Stomach (tissue), 4 donors: ENCODE results near the gene DYNAP.

ENCODE experiments used
- EP300 ChIP-seq: sonication (generic); formaldehyde crosslinking; IDR thresholded peaks from one replicate; pipeline ENCODE4 v1.6.1; 2017; ENCODE audit warnings: antibody characterized with exemption
- POLR2A ChIP-seq, 4 donors: fragments of 450-650 bp; IDR thresholded peaks; one replicate each; pipeline ENCODE4 v1.6.1; 2016; ENCODE audit warnings: antibody characterized with exemption in 4 of 4, control low read depth in 2 of 4, mild to moderate bottlenecking in 1 of 4, moderate library complexity in 1 of 4
- POLR2AphosphoS5 ChIP-seq, 3 donors: sonication (generic); formaldehyde crosslinking; IDR thresholded peaks; one replicate each; pipeline ENCODE4 v1.6.1; 2016; ENCODE audit warnings: antibody characterized with exemption in 3 of 3
- TF ChIP-seq, protein P1 (sequence below), 7 experiments: fragments of 450-650 bp in 4 of 7; fragments of 200-600 bp in 3 of 7; sonication (generic) in 3 of 7; IDR thresholded peaks; one replicate each; pipeline ENCODE4 v1.5.1; 2016 to 2019; ENCODE audit warnings: antibody characterized with exemption in 7 of 7, control low read depth in 2 of 7, mild to moderate bottlenecking in 1 of 7

DNA sequence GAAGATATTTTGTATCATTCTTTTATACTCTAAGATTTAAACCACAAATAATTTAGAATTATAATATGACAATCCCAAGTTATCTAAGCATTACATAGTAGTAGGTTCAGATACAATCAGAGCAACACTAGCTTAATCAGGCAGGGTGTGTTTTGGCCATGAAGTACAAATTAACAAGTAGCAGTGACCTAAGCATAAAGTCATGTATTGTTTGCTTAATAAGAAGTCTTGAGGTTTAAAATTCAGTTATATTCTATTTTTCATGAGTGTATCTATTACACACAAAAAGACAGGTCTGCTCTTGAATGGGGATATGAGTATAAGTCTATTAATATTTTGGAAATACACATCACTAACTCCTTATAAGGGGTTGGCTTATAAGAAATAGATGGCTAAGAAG lies 39.9 kb downstream of the DYNAP start:
- TF ChIP-seq POLR2A (IDR thresholded peaks at IDR 0.05) (no peak), POLR2AphosphoS5 (IDR thresholded peaks at IDR 0.05) (no peak), EP300 (no peak)
- TF ChIP-seq, protein P1, sequence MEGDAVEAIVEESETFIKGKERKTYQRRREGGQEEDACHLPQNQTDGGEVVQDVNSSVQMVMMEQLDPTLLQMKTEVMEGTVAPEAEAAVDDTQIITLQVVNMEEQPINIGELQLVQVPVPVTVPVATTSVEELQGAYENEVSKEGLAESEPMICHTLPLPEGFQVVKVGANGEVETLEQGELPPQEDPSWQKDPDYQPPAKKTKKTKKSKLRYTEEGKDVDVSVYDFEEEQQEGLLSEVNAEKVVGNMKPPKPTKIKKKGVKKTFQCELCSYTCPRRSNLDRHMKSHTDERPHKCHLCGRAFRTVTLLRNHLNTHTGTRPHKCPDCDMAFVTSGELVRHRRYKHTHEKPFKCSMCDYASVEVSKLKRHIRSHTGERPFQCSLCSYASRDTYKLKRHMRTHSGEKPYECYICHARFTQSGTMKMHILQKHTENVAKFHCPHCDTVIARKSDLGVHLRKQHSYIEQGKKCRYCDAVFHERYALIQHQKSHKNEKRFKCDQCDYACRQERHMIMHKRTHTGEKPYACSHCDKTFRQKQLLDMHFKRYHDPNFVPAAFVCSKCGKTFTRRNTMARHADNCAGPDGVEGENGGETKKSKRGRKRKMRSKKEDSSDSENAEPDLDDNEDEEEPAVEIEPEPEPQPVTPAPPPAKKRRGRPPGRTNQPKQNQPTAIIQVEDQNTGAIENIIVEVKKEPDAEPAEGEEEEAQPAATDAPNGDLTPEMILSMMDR (IDR thresholded peaks at IDR 0.05) = no peak
